Measurements from ENCODE around the gene SIGLEC5. TPM values are rescaled to one million over a fixed set of nuclear protein-coding genes. Genes with fewer than 3 reads are reported as not detected.

The SIGLEC5 gene
- total and polyA plus RNA-seq, 2 of the 4 experiments (the other 2 are of a cell fraction) = not detected

DNA sequence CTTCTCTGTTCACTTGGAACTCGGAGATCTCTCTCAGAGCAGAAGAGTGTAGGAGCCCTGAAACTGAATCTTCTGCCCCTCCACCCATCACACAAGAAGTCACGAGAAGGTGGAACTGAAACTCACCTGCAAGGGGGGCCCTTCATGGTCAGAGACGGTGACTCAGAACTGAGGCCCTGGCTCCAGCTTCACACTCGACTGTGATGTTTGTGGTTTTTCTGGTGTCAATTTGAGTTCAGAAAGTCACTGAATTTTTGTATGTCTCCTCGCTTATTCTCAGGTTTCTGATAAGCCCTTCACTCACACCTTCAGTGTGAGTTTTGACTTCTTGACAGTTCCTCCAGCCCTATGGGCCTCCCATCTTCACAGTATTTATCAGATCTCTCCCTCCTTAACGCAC lies 23.1 kb downstream of the SIGLEC5 start:
- BruUV-seq (replicated peaks) = no TSS peak
- H3K9ac ChIP-seq (ENCODE audit: low read depth, low read length) = no peak overlapping the region
- TF ChIP-seq MAFK (IDR thresholded peaks at IDR 0.05; ENCODE audit: low read depth, low read length) (no peak), SMC3 (IDR thresholded peaks at IDR 0.05; ENCODE audit: low read depth, low read length) (no peak)
- TF ChIP-seq, protein P1, sequence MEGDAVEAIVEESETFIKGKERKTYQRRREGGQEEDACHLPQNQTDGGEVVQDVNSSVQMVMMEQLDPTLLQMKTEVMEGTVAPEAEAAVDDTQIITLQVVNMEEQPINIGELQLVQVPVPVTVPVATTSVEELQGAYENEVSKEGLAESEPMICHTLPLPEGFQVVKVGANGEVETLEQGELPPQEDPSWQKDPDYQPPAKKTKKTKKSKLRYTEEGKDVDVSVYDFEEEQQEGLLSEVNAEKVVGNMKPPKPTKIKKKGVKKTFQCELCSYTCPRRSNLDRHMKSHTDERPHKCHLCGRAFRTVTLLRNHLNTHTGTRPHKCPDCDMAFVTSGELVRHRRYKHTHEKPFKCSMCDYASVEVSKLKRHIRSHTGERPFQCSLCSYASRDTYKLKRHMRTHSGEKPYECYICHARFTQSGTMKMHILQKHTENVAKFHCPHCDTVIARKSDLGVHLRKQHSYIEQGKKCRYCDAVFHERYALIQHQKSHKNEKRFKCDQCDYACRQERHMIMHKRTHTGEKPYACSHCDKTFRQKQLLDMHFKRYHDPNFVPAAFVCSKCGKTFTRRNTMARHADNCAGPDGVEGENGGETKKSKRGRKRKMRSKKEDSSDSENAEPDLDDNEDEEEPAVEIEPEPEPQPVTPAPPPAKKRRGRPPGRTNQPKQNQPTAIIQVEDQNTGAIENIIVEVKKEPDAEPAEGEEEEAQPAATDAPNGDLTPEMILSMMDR (conservative IDR thresholded peaks at IDR 0.05; ENCODE audit: low read depth, low read length) = no peak
- TF ChIP-seq, protein P2, sequence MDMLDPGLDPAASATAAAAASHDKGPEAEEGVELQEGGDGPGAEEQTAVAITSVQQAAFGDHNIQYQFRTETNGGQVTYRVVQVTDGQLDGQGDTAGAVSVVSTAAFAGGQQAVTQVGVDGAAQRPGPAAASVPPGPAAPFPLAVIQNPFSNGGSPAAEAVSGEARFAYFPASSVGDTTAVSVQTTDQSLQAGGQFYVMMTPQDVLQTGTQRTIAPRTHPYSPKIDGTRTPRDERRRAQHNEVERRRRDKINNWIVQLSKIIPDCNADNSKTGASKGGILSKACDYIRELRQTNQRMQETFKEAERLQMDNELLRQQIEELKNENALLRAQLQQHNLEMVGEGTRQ (IDR thresholded peaks at IDR 0.05; ENCODE audit: low read depth, low read length) = no peak
- no peak overlapping the region for H2BK15ac ChIP-seq (ENCODE audit: low read depth, low read length)
- H3K4ac ChIP-seq (ENCODE audit: low read depth, low read length) = no peak overlapping the region
- ChIA-PET CTCF (no interaction called here), POLR2A (ENCODE audit: unreplicated experiment) (no interaction called here)
- H3K4me2 ChIP-seq (ENCODE audit: low read depth, low read length) = no peak overlapping the region
- no peak overlapping the region for H3K56ac ChIP-seq (ENCODE audit: extremely low read depth, insufficient read depth, low read length)
- H3K27me3 ChIP-seq (ENCODE audit: control insufficient read depth, insufficient read depth, low read length) = peaks cover 2% of the 10 kb centered on the region; the same call in 1 of the 2 replicates
- no peak overlapping the region for H2BK20ac ChIP-seq (ENCODE audit: low read depth, low read length)
- H3K79me1 ChIP-seq (ENCODE audit: low read depth in 1 of 2, low read length in 2 of 2) = no peaks in the 10 kb centered on the region
- no peaks in the 10 kb centered on the region for H3K9me3 ChIP-seq (ENCODE audit: control insufficient read depth, insufficient read depth, low read length)
- H3K4me3 ChIP-seq (ENCODE audit: insufficient read depth, low read depth, low read length) = no peak overlapping the region
- no peak overlapping the region for H4K5ac ChIP-seq (ENCODE audit: low read depth, low read length)
- no peaks in the 10 kb centered on the region for H3K36me3 ChIP-seq (ENCODE audit: control insufficient read depth, insufficient read depth, low read length)
- H4K91ac ChIP-seq (ENCODE audit: insufficient read depth, low read depth, low read length) = no peak overlapping the region
- H2AK9ac ChIP-seq (replicated peaks; ENCODE audit: low read depth, low read length, poor library complexity) = no peak overlapping the region
- no peak overlapping the region for H3K23ac ChIP-seq (ENCODE audit: low read depth, low read length)
- no CpG with 5 or more reads among the region's 6 CpGs for WGBS, 2 experiments (ENCODE audit: extremely low coverage in 2 of 2, insufficient read length in 1 of 2)
- intact Hi-C loops (cut with micrococcal nuclease) (no loop called here), in situ Hi-C loops (cut with MboI; ENCODE audit: low sequenced_read_pairs) (no loop called here), dilution Hi-C loops (cut with HindIII; ENCODE audit: low sequenced_read_pairs, unreplicated experiment) (no loop called here)
- no peak overlapping the region for H2AFZ ChIP-seq (replicated peaks; ENCODE audit: low read length, poor library complexity)
- no peaks in the 10 kb centered on the region for H3K9me1 ChIP-seq (ENCODE audit: insufficient read depth, low read length)
- no peak overlapping the region for H4K8ac ChIP-seq (ENCODE audit: low read depth in 2 of 2, low read length in 2 of 2)
- H3K18ac ChIP-seq (ENCODE audit: low read depth, low read length) = no peak overlapping the region
- H2BK120ac ChIP-seq (ENCODE audit: low read depth, low read length) = no peak overlapping the region
- H2BK5ac ChIP-seq (ENCODE audit: low read depth, low read length, poor library complexity, severe bottlenecking) = no peak overlapping the region
- H3K27ac ChIP-seq (ENCODE audit: insufficient read depth, low read length) = no peak overlapping the region
- no peak overlapping the region for H2AK5ac ChIP-seq (ENCODE audit: low read depth, low read length)
- DNase-seq = no peak
- no peak for ATAC-seq (ENCODE audit: low read depth)
- no peaks in the 10 kb centered on the region for H4K20me1 ChIP-seq (ENCODE audit: insufficient read depth, low read length)
- no peak overlapping the region for H3K14ac ChIP-seq (replicated peaks; ENCODE audit: low read depth, low read length)
- H3K4me1 ChIP-seq (ENCODE audit: control insufficient read depth, insufficient read depth, low read length) = no peaks in the 10 kb centered on the region
